Colonic mucosa (tissue), 4 donors: ENCODE results near the gene CTBP1. TPM values are rescaled to one million over a fixed set of nuclear protein-coding genes. Genes with fewer than 3 reads are reported as not detected.
A peak's percentile ranks its signal among the peaks of the same experiment; 100 is the strongest.

Experiments used
- DNase-seq: peaks from one replicate; pipeline ENCODE4 v3.0.0-alpha.2; 2020
- H3K27ac ChIP-seq: fragments of 200-600 bp; one replicate; pipeline ENCODE4 v1.8.0; 2021
- H3K27me3 ChIP-seq: fragments of 200-600 bp; one replicate; pipeline ENCODE4 v1.8.0; 2021
- H3K36me3 ChIP-seq: fragments of 200-600 bp; one replicate; pipeline ENCODE4 v1.8.0; 2021
- H3K4me1 ChIP-seq: fragments of 200-600 bp; one replicate; pipeline ENCODE4 v1.8.0; 2021; ENCODE audit warnings: mild to moderate bottlenecking
- H3K4me3 ChIP-seq: fragments of 200-600 bp; one replicate; pipeline ENCODE4 v1.8.0; 2021
- H3K9ac ChIP-seq, 2 donors: one replicate each; pipeline ENCODE4 v1.7.0; 2013; ENCODE audit warnings: control low read depth in 2 of 2, low read depth in 2 of 2, low read length in 2 of 2
- H3K9me3 ChIP-seq: fragments of 200-600 bp; one replicate; pipeline ENCODE4 v1.8.0; 2021
- CTCF ChIP-seq: fragments of 200-600 bp; IDR thresholded peaks from one replicate; pipeline ENCODE4 v1.8.0; 2022; ENCODE audit warnings: antibody characterized with exemption, mild to moderate bottlenecking
- intact Hi-C: fragments of 100-400 bp; cut with DNase I; formaldehyde crosslinking; loops from one replicate; pipeline ENCODE4 v1.14.1; 2022
- total RNA-seq, 2 donors: library from RNA; stranded (reverse); fragmentation: NEBNext Ultra II Directional in 1 of 2; extraction: Animal tissue kit (Norgen Biotek cat#: 25700) in 1 of 2; gene quantifications; one replicate each; pipeline ENCODE4 v1.2.1, GENCODE V29; 2021
- donor health status: healthy.
- donor health status: DM: no; HTN: no; CAD: no.
- donor health status: DM: no; HTN: no; CAD: no.

Gene CTBP1
- total RNA-seq, 2 donors from 2014 or later, result 137 to 200 TPM

- H3K36me3 ChIP-seq, result no peaks in the 10 kb centered on the region
- H3K27me3 ChIP-seq, result no peaks in the 10 kb centered on the region
- H3K4me3 ChIP-seq, result no peak overlapping the region
- H3K4me1 ChIP-seq, result no peaks in the 10 kb centered on the region
- intact Hi-C loops, result no loop called here
- peak overlapping the region; percentile 14 for H3K27ac ChIP-seq
- TF ChIP-seq CTCF, result no peak
- no peaks in the 10 kb centered on the region for H3K9me3 ChIP-seq
- H3K9ac ChIP-seq, result no peak overlapping the region
- DNase-seq, result no peak
Measured at GRCh38 chr4:1183985-1184773, 64.8 kb downstream of the CTBP1 start.

- H3K4me1 ChIP-seq, result no peaks in the 10 kb centered on the region
- no peaks in the 10 kb centered on the region for H3K27me3 ChIP-seq
- H3K4me3 ChIP-seq, result no peak overlapping the region
- H3K36me3 ChIP-seq, result no peaks in the 10 kb centered on the region
- intact Hi-C loops, result no loop called here
- H3K9ac ChIP-seq, result no peak overlapping the region
- H3K27ac ChIP-seq, result no peak overlapping the region
- no peak for DNase-seq
- H3K9me3 ChIP-seq, result no peaks in the 10 kb centered on the region
- TF ChIP-seq CTCF, result no peak
Measured at GRCh38 chr4:1182313-1182712, 66.6 kb downstream of the CTBP1 start.

GRCh38 chr4:1180663-1181062, 68.3 kb downstream of the CTBP1 start:
- intact Hi-C loops, result no loop called here
- Histone ChIP-seq H3K4me3 (no peak overlapping the region), H3K27ac (no peak overlapping the region), H3K4me1 (no peaks in the 10 kb centered on the region), H3K36me3 (no peaks in the 10 kb centered on the region), H3K27me3 (no peaks in the 10 kb centered on the region), H3K9me3 (no peaks in the 10 kb centered on the region), H3K9ac (no peak overlapping the region)
- no peak for TF ChIP-seq CTCF
- no peak for DNase-seq

- intact Hi-C loops, result no loop called here
- H3K27me3 ChIP-seq, result no peaks in the 10 kb centered on the region
- no peak overlapping the region for H3K9ac ChIP-seq
Measured at GRCh38 chr4:1179976-1180375, 69.0 kb downstream of the CTBP1 start.

GRCh38 chr4:1179089-1179441, 69.9 kb downstream of the CTBP1 start:
- no peak overlapping the region for H3K27ac ChIP-seq
- intact Hi-C loops, result no loop called here
- H3K27me3 ChIP-seq, result no peaks in the 10 kb centered on the region
- H3K9me3 ChIP-seq, result no peaks in the 10 kb centered on the region
- H3K4me1 ChIP-seq, result no peaks in the 10 kb centered on the region
- no peak overlapping the region for H3K9ac ChIP-seq
- no peak for DNase-seq
- no peaks in the 10 kb centered on the region for H3K36me3 ChIP-seq
- TF ChIP-seq CTCF, result no peak
- H3K4me3 ChIP-seq, result no peak overlapping the region

More at GRCh38 chr4:1179976-1180375, 69.0 kb downstream of the CTBP1 start:
- no peak for DNase-seq
- no peaks in the 10 kb centered on the region for H3K36me3 ChIP-seq
- H3K27ac ChIP-seq, result no peak overlapping the region
- TF ChIP-seq CTCF, result no peak
- H3K4me3 ChIP-seq, result no peak overlapping the region
- no peaks in the 10 kb centered on the region for H3K4me1 ChIP-seq
- no peaks in the 10 kb centered on the region for H3K9me3 ChIP-seq
